IPS DF 6.9 (cell line): ENCODE results near the gene AFTPH.

Experiments
- DNase-seq: peaks from one replicate; pipeline ENCODE4 v3.0.0-alpha.2; 2013; ENCODE audit warnings: low read depth, low spot score
- H3K27ac ChIP-seq: one replicate; pipeline ENCODE4 v1.5.1; 2013; ENCODE audit warnings: low read length, control low read depth
- H3K27me3 ChIP-seq: 2 replicates; pipeline ENCODE4 v1.6.1; 2013; ENCODE audit warnings: mild to moderate bottlenecking, low read length; ENCODE audit not compliant: control insufficient read depth, insufficient read depth
- H3K36me3 ChIP-seq: 2 replicates; pipeline ENCODE4 v1.6.1; 2013; ENCODE audit warnings: low read length; ENCODE audit not compliant: control insufficient read depth, insufficient read depth
- H3K4me1 ChIP-seq: 2 replicates; pipeline ENCODE4 v1.6.1; 2013; ENCODE audit warnings: low read length; ENCODE audit not compliant: control insufficient read depth, insufficient read depth
- H3K4me3 ChIP-seq: 2 replicates; pipeline ENCODE4 v1.5.1; 2013; ENCODE audit warnings: mild to moderate bottlenecking, low read length
- H3K9me3 ChIP-seq: 2 replicates; pipeline ENCODE4 v1.6.1; 2013; ENCODE audit warnings: low read length, inconsistent platforms; ENCODE audit not compliant: control insufficient read depth, insufficient read depth
- WGBS: extraction: QIAGEN DNeasy Blood & Tissue Kit; methylation state at CpG from one replicate; pipeline ENCODE4 v1.1.7; 2013; ENCODE audit warnings: mixed read lengths, missing lambda C conversion rate; ENCODE audit not compliant: insufficient read length, insufficient coverage; 5-methylcytosine and 5-hydroxymethylcytosine counted together

Gene AFTPH

DNA sequence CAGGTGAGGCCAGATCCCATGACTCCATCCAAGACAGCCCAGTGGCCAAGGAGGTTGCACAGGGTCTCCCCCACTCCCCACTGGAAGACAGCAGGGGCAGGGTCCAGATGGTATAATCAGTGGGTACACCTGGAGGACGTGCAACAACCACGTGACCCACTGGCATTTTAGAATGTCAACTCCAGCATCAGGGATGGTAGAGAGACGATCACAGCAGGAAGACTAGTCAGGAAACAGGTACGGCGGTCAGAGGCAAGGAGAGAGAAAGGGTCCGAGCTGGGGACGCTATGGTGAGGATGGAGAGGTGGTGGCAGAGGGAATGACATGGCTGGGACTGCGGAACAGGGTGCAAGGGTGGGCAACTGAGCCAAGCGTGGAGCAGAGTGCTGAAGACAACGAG lies 106.6 kb downstream of the AFTPH start:
- WGBS: no CpG with 5 or more reads among the region's 10 CpGs

DNA sequence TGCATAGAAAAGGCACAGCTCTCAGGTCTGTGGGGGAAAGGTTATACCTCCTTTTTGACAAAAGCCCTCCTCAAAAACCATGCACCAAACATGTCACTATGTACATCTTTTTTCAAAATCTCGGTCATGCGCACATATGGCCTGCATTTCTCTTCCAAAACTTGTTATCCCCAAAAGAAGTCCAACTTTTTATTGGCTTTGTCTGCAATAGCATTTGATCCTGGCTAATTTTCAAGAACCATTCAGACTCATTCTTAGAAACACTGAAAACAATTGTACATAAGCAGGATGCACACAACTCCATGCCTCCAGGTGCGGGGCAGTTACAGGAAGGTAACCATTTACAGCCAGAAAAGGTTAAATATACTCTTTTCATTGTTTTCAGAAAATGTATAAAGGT lies 107.6 kb downstream of the AFTPH start:
- H3K4me1 ChIP-seq: no peaks in the 10 kb centered on the region
- no peak overlapping the region for H3K4me3 ChIP-seq
- WGBS: no CpG with 5 or more reads among the region's 3 CpGs
- no peak overlapping the region for H3K27ac ChIP-seq
- H3K9me3 ChIP-seq: no peaks in the 10 kb centered on the region
- H3K27me3 ChIP-seq: no peaks in the 10 kb centered on the region
- no peak for DNase-seq
- 0 out of 2 replicates have a peak, but pooled peaks cover 6% of the 10 kb centered on the region for H3K36me3 ChIP-seq

More for the DNA sequence above, 106.6 kb downstream of the AFTPH start:
- H3K4me1 ChIP-seq: no peaks in the 10 kb centered on the region
- DNase-seq: no peak
- H3K27ac ChIP-seq: no peak overlapping the region
- H3K4me3 ChIP-seq: no peak overlapping the region
- H3K9me3 ChIP-seq: no peaks in the 10 kb centered on the region
- H3K36me3 ChIP-seq: 0 out of 2 replicates have a peak, but pooled peaks cover 1% of the 10 kb centered on the region
- H3K27me3 ChIP-seq: no peaks in the 10 kb centered on the region

DNA sequence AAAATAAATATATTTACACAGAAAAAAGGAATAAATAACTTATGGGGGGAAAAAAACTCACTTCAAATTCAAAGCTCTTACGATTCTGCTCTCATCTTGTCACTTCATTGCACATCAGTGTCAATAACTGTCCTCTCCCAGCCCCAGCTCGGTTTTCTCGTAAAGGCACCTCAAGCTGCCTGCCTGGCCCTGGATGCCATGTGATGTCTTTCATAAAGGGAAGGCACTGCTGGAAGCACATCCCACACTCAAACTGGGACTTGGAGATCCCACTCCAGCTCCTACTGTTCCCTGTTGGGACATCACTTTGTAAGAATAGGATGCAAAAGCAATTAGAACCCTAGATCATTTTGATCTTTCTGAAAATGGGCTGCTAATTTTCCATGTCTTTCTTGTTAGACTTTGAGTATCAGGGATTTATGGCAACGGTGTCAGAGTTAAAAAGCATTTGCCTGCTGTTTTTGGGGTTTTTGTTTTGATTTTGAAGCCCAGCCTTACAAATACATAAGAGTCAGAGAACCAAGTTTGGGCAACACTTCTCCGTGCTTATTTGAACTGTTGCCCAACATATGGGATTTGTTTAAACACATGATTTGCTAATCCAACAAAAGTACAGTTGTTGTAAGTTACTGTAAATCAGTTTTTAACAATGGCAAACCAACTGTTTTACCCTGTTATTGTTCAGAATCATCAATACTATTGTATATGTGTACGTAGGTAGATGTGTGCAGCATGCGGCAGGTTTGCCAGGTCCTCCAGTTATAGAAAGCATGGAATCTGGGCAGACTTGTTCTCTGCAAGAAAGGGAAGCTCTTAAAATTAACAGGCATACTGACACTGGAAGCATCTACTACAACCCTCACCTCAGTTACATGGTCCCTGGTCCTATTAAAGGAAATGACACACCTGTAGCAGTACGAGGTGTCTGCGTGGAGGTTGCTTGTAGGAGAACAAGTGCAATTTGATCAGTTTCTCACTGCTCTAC lies 109.0 kb downstream of the AFTPH start:
- Histone ChIP-seq H3K27ac (no peak overlapping the region), H3K36me3 (0 out of 2 replicates have a peak, but pooled peaks cover 6% of the 10 kb centered on the region), H3K4me3 (no peak overlapping the region), H3K27me3 (no peaks in the 10 kb centered on the region), H3K9me3 (no peaks in the 10 kb centered on the region), H3K4me1 (no peaks in the 10 kb centered on the region)
- no CpG with 5 or more reads among the region's 9 CpGs for WGBS
- no peak for DNase-seq

DNA sequence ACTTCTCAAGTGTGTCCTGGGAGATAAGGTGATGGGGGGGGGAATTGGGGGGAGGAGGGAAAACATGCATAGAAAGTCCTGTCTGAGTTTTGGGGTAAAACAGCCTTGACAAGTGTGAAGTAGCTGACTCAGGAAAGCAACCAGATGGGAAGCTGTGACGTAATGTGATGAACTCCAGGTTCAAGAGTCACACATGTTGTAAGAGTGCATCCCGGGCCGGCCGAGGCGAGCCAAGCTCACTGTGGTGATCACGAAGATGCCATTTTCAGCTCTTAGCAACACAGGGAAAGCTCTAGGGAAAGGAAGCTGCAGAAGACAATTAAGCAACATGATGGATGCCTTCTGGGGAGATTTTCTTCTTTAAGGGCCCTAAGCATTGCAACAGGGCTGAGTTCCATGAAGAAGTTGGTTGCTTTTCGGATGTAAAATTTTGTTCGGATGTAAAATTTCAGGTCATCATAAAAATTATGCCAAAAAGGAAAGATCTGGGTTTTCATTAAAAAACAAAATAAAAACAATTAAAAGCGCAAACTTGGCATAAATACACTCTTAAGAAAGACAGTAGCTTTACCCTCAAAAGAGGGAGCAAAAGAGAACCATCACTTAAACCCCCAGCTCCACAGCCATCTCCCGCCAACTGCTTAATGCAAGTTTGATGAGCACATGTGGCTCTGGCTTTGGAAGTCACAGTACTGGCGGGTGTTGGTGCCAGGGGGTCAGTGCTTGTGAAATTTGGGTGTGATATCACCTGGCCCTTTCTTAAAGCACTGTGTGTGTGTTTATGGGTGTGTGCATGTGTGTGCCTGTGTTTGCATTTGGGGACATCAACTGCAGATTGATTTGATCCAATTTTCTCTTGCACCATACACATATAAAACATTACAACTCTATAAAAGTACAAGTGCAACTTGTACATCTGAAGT lies 110.5 kb downstream of the AFTPH start:
- Histone ChIP-seq H3K9me3 (no peaks in the 10 kb centered on the region), H3K36me3 (0 out of 2 replicates have a peak, but pooled peaks cover 6% of the 10 kb centered on the region), H3K27ac (no peak overlapping the region), H3K4me1 (no peaks in the 10 kb centered on the region), H3K4me3 (no peak overlapping the region), H3K27me3 (no peaks in the 10 kb centered on the region)
- DNase-seq: no peak
- no CpG with 5 or more reads among the region's 11 CpGs for WGBS

DNA sequence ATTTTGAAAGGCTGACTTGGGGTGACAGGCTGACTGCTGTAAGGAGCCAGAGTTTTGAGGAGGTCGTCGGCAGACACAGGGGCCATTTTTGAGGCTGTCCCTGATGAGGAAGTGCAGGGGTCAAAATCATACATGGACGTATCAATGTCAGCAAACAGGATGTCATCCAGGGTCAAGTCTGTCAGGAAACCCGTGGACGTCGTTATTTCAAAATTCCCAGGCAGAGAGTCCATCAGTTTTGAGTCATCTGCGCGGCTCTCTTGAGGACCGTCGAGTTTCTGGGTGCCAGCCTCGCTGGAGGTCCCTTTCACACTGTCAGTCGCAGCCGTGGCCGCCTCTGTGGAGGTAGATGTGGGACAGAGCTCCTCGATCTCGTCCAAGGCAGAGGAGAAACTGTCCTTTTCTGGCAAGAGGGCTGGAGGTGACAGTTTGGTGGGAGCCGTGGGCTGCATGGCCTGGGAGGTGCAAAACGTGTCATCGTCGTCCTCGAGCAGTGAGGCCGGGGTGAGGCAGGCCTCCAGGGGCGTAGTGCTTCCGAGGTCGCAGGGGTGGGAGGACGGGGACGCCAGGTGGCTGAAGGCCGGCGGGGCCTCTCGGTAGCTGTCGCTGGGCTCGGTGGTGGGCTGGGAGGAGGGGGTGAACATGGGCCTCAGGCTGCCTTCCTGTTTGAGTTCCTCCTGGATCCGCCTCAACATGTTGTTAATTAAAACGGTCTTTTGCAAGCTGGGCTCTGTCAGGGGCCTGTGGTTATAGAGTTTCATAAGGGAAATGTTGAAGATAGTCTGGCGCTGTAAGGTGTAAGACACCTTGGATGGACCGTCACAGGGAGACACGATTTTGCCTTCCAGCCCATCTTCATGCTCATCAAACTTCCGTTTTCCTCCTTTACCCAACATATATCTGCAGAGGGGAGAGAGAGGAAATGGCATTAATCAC lies 112.1 kb downstream of the AFTPH start:
- Histone ChIP-seq H3K4me3 (no peak overlapping the region), H3K9me3 (no peaks in the 10 kb centered on the region), H3K27me3 (no peaks in the 10 kb centered on the region), H3K27ac (no peak overlapping the region), H3K4me1 (peaks cover 3% of the 10 kb centered on the region), H3K36me3 (0 out of 2 replicates have a peak, but pooled peaks cover 6% of the 10 kb centered on the region)
- DNase-seq: no peak
- WGBS: no CpG with 5 or more reads among the region's 38 CpGs

DNA sequence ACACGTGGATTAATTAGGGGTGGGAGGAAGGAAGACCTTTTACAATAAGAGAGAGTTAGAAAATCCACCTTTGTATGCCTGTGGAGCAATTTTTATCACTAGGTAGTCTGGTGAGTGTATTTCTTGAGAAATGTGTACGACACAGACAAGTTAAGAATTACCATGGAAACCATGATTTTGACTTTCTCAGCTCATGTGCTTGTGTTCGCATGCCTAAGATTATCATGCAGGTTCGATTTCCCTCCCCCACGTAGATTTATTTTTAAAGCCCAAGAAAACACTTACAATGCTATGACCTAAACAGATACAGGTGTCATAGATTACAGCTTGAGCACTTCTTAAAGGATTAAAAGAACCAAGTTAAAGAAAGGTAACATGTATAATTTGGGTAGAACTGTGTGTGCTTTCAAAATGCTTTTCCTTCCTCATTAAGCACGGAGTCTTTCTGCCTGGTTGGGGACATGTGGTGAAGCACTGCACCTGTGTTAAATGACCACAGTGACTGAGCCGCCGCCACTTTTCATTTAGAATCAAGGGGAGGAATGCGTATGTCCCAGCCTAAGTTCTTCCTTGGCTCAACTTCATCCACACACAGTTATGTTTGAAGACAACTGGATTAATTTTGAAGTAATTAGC lies 113.0 kb downstream of the AFTPH start:
- no peaks in the 10 kb centered on the region for H3K27me3 ChIP-seq
- H3K27ac ChIP-seq: no peak overlapping the region
- peaks cover 3% of the 10 kb centered on the region for H3K4me1 ChIP-seq
- 0 out of 2 replicates have a peak, but pooled peaks cover 6% of the 10 kb centered on the region for H3K36me3 ChIP-seq
- no peak for DNase-seq
- H3K9me3 ChIP-seq: no peaks in the 10 kb centered on the region
- no peak overlapping the region for H3K4me3 ChIP-seq
- no CpG with 5 or more reads among the region's 9 CpGs for WGBS

DNA sequence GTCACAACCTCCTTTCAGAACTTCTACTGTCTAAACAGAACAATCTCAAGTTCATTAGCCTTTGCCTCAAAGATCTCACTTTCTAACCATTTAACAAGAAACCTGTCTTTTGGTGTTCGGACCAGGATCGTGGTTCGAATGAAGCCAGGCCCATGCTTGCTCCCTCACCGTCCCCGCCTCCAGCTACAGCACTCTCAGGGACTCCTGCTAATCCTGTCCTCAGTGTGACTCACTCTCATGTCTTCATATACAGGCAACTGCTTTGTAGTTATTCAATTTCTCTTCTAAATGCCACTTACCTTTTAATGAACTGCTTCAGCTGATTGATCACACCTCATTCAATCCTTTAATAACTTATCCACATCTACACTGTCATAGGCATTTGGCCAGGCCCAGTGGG lies 113.8 kb downstream of the AFTPH start:
- H3K4me1 ChIP-seq: peaks cover 3% of the 10 kb centered on the region
- no CpG with 5 or more reads among the region's 5 CpGs for WGBS
- no peak overlapping the region for H3K4me3 ChIP-seq
- DNase-seq: no peak
- H3K27ac ChIP-seq: no peak overlapping the region
- 0 out of 2 replicates have a peak, but pooled peaks cover 6% of the 10 kb centered on the region for H3K36me3 ChIP-seq
- H3K9me3 ChIP-seq: no peaks in the 10 kb centered on the region
- H3K27me3 ChIP-seq: no peaks in the 10 kb centered on the region; the same call in 1 of the 2 replicates

DNA sequence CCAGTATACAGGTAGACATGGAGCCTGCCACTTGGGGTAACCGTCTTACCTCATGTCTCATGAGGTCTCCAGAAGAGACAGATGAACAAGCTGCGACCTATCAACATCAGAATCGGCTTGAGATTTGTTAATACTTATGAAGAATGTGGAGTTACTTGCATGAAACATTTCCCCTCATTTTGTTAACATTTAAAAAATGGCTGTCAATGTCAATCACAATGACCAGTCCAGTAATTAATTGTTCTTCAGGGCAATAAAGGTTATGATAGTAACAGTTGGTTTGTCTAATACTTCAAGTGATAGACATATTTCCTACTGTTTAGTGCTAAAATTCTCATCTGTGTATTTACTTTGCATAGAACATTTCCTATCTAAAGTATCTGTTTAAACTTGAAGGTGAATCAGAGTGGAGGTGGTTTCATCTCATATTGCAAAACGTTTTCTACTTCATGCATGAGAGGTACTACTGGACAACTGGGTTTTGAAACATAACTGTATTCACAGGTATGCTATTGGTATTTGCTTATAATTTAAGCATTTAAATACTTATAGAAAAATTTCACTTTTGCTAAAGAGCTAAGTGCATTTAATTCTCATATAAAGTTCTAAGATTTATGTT lies 114.5 kb downstream of the AFTPH start:
- Histone ChIP-seq H3K36me3 (0 out of 2 replicates have a peak, but pooled peaks cover 6% of the 10 kb centered on the region), H3K9me3 (no peaks in the 10 kb centered on the region), H3K27ac (no peak overlapping the region), H3K4me1 (peaks cover 6% of the 10 kb centered on the region), H3K4me3 (no peak overlapping the region), H3K27me3 (peaks cover 3% of the 10 kb centered on the region; the same call in 1 of the 2 replicates)
- WGBS: no CpG with 5 or more reads among the region's 4 CpGs
- DNase-seq: no peak

DNA sequence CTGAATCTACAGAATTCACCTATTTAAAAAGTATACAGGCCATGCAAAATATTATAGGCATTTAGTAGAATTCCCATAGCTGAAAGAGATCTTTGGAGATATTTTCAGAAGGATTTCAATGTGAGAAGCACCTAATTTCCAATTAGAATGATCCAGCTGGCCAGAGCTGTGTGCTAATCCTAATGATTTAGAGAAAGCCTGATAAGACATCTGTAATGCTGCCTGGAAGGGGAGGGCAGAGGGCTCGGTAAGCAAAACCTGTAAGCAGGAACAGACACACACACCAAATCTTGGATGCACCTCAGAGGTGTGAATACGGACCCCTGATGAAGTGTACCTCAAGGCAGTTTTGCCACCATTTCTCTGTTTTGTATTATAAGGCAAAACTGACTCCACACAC lies 115.6 kb downstream of the AFTPH start:
- Histone ChIP-seq H3K27ac (no peak overlapping the region), H3K9me3 (no peaks in the 10 kb centered on the region), H3K27me3 (peaks cover 3% of the 10 kb centered on the region; the same call in 1 of the 2 replicates), H3K4me1 (peaks cover 9% of the 10 kb centered on the region), H3K36me3 (0 out of 2 replicates have a peak, but pooled peaks cover 6% of the 10 kb centered on the region), H3K4me3 (no peak overlapping the region)
- DNase-seq: no peak
- no CpG with 5 or more reads among the region's 2 CpGs for WGBS
